ENCODE measurements around the gene IFRD1. TPM values are rescaled to one million over a fixed set of nuclear protein-coding genes. Genes with fewer than 3 reads are reported as not detected.

Gene IFRD1, protein sequence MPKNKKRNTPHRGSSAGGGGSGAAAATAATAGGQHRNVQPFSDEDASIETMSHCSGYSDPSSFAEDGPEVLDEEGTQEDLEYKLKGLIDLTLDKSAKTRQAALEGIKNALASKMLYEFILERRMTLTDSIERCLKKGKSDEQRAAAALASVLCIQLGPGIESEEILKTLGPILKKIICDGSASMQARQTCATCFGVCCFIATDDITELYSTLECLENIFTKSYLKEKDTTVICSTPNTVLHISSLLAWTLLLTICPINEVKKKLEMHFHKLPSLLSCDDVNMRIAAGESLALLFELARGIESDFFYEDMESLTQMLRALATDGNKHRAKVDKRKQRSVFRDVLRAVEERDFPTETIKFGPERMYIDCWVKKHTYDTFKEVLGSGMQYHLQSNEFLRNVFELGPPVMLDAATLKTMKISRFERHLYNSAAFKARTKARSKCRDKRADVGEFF
- 53.4 and 66.6 TPM in 2 replicates for total RNA-seq (2014; rRNA removed; shearing (Covaris generic))

DNA sequence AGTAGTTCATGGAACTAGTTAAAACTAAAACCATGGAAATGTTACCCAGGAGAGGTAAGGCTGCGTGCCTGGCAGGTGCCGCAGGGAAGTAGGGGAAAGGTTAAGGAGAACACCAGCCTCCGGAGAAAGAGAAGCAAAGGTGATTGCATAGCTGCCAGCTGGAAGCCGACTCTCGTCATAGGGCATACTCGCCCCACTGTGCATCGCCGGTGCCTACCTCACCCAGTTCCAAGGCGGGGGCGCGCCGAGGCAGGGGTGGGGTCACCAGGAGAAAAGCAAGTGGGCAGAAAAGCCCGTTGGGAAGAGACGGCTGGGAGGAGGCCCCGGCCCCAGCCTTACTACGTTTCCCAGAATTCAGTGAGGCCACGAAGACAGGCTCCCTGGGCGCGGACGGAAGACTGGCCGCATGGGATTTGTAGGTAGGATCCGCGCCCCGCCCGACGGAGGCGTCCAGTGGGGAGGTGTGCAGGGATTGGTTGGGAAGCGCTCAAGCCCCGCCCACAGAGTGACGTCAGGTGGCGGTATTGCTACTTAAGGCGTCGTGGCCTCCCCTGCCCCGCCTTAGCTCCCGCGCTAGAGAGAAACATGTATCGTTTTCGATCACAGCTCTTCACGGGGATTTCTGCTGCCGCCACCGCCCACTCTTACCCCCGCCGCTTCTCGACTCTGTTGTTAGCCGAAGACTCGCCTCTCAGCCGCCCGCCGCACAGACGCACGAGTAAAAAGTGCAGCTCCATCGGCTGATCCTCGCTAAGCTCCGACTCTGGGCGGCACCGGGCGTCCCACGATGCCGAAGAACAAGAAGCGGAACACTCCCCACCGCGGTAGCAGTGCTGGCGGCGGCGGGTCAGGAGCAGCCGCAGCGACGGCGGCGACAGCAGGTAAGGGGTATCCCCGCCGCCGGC lies at the start of gene IFRD1:
TSS of gene IFRD1 (plus strand) at position 559 of the 905 bp plus-strand sequence. CDS start at position 788, 229 bp downstream.
- DNase-seq (ENCODE audit: low read depth) = peak; percentile 98

DNA sequence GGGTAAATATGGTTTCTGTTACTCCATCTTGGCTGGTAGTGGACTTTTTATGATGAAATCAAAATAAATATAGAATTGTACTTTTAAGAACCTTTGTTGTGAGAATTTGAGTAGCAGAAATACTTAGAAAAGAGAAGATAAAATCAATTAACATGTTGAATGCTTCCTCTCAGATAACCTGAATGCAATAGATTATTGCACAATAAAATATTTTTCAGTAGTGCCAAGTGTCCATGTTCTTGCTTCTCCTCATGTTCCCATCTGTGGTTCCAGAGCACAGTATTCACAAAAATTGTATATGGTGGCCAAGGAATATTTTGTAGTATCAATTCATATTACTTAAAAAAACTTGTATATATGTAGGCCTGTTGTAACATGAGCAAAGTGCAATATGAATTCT lies 45.9 kb upstream of the IFRD1 start:
- no peak for DNase-seq (ENCODE audit: low read depth)

DNA sequence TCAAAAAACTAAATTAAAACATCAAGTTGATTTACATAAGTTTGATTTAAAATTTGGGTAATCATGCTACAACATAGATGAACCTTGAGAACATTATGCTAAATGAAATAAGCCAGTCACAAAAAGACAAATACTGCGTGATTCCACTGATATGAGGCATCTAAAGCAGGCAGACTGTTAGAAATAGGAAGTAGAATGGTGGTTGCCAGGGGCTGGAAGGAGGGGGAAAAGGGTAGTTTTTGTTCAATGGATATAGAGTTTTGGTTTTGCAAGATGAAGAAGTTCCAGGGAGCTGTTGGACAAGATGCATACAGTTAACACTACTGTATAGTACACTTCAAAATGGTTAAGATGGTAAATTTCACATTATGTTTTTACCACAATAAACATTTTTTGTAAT lies 45.0 kb upstream of the IFRD1 start:
- no peak for DNase-seq (ENCODE audit: low read depth)

DNA sequence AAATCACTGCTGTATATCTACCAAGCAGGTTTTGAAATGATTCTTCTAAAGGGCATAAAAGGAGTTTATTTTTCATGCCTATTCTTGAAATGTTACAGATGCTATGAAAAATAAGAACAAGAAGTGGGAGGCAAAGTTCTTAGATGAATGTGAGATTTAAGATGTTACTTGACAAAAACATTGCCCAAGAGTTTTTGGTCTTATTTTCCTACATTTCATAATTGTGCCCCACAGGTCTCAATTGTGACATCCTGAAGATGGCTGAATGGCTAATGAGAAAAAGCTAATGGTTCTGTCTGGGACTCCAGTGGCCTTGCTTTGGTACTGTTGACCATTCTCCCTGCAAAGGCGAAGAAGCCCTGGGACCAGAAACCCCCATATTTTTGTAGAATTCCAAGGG lies 43.0 kb upstream of the IFRD1 start:
- no peak for DNase-seq (ENCODE audit: low read depth)

DNA sequence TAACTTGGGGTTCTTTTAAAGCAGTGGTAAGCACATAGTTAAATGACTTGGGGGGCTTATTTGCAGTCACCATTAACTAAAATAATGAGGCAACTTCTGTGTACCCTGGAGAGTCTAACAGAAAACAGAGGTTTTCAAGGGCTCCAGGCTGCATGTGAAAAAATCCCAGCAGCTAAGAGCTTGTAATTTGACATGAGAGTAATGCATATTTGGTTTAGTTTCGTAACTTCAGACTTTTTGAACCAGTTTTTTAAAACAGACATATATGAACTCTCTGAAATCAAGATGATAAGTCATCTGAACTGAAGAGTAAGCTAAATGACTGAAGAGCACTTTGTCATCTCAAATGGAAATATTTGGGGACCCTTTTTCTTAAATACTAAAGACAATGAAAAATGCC lies 40.2 kb upstream of the IFRD1 start:
- DNase-seq (ENCODE audit: low read depth) = peak; percentile 31

DNA sequence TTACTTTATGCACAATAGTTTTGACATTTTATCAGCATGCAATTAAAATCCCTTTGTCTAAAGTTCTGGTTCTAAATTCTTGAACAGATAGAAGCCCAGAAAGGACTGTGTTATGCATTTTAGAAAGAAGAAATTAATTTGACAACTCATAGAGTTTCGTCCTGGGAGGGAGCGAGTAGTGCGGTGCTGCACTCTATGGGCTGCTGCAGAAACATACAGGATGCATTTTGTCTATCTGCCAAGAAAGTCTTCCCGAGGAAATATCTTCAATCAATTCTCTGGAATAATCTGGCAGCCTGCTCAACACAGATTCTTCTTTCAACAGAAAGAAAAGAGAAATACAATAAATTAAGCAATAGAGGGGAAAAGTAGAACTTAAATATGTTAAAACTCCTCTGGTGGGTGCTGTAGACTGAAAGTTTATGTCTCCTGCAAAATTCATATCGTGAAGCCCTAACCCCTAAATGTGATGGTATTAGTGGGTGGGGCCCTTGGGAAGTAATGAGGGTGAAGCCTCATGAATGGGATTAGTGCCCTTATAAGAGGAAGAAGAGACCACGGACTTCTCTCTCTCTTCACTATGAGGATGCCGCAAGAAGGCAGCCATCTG lies 39.0 kb upstream of the IFRD1 start:
- peak; percentile 32 for DNase-seq (ENCODE audit: low read depth)

DNA sequence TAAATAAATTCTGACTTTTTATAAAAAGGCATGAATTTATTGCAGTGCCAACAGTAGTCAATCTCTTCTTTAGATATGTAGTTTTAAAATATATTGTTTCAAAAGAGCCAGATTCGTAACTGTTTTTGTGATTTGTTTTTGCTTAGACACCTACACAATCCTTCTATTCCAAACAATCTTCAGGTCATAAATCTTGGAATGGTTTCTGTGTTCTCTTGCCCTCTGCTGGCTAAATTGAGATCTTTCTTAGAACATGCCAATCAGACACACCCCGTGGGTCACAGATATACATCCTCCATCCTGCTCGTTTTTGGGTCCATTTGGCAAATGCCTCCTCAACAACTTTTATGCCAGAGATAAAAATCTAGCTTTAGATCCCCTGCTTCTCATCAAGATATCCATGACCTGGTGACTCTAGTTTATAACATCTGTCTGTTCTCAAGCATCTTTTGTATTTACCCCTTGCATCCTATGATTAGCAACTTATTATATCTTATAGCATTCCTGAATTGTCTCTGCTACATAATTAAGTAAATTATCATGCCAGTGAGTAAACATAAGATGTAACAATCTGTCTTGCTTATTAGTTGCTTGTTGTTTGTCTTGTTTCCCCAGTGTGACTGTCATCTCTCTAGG lies 35.3 kb upstream of the IFRD1 start:
- DNase-seq (ENCODE audit: low read depth) = peak; percentile 58

DNA sequence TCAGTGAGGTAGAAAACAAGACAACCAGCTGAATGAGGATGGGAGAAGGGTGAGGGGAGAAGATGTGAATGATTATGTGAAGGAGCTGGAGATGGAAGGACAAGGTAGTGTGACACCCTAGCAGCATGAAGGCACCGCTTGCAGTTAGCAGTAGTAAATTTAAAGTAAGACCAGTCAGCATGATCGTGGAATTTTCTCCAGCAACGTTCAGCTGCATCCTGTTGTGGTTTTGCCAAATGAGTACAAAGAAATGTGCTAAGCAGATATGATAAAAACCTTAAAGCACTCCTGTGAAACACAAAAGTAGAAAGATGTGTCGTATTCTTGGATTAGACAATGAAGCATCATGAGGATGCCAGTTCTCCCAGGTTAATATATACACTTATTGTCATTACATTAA lies 34.1 kb upstream of the IFRD1 start:
- peak; percentile 59 for DNase-seq (ENCODE audit: low read depth)

DNA sequence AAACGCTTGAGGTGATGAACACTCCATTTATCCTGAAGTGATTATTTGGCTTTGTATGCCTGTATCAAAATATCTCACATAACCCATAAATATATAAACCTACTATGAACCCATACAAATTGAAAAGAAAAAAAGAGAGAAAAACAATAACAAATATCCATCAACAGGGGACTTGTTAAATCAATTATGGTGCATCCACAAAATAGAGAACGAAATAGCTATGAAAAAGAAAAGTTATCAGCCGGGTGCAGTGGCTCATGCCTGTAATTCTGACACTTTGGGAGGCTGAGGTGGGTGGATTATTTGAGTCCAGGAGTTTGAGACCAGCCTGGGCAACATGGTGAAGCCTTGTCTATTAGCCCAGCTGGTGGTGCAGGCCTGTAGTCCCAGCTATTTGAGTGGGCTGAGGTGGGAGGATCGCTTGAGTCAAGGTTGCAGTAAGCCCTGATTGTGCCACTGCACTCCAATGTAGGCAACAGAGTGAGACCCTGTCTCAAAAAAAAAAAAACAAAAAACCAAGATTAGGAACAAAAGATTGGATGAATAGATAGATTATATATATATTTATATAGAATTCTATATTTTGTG lies 30.6 kb upstream of the IFRD1 start:
- no peak for DNase-seq (ENCODE audit: low read depth)

DNA sequence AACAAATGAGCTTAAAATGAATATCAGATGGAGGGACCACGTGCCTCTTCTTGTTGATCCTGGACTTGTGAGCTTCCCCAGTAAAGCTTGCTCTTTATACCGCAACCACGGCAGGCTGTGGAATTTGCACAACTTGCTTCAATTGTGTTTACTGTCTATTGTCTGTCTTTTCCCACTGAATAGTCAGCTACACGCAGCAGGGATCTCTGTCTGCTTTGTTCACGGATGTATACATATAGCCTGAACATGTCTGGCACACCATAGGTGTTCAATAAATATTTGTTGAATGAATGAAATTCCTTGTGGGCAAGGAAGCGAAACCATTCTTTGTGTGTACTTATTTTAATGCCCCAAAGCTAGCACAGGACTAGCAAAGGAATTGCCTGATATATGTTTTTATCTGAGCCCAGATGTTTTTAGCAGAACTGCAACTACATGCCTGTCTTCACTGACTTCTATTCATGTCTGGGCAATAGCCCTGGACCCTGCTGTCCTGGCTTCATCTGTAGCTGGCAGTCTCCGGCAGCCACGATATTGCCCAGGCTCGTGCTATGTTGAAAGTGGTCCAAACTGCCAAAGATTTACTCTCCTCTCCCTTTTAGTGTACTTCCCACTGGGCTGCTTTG lies 29.9 kb upstream of the IFRD1 start:
- DNase-seq (ENCODE audit: low read depth) = peak; percentile 17

DNA sequence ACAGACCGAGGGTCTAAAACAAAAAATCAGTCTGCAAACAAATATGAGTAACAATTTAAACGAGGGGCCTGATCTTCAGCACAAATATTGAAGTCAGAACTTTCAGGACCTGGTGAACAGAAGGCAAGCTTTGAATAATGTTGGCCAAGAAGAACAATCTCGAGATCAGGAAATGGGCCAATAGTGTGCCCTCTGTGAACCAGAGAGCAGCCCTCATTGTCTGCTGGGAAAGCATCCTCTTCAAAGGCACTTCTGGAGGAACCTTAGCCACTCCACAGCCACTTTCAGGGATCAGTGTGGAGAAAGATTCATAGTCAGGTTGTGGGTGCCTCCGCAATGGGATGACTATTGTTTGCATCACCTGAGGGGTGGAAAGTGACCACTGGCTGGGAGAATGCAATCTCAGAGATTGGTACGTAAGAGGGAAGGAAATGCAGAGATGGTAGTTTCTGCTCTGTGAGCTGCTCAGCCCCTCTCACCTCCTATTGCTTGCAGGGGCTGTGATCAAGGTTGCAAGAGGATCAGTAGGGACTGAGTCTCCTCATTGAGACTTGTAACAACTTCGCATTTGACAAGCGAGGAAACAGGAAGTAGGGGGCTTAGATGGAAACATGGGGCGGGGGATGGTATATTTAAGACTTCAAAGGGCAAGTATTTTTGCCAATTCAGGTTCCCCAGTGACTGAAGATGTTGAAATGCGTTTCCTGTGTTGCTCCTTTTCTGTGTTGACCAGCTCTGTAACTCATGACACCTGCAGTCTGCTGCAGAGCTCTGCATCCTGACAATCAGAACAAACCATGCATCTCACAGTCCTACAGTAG lies 28.4 kb upstream of the IFRD1 start:
- no peak for DNase-seq (ENCODE audit: low read depth)

DNA sequence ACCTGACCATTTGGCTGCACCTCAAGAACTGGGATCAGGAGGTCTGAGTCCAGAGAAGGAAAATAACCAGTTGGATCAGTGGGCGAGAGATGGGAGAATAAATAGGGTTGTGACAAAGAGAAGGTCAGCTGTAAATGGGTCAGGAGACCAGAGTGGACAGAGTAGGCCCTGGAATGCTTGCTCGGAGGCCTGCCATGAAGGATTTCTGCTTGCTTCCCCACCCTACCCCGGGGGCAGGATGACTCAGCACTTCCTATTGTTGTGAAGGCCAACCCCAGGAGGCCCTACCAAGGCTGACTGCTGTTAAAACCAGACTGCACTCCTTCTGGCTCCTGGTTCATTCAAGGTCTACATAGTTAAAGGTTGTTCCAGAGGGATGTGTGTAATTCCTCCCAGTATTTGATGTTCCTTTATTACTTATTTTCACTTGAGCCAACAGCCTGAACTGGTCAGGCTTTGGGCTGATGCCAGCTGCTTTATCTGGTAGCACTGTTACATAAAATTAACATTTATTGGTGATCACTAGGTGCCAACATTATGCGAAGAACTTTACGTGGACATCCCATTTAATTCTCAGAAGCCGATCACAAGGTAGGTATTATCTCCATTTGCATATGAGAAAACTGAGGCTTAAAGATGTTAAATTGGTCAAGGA lies 27.3 kb upstream of the IFRD1 start:
- DNase-seq (ENCODE audit: low read depth) = peak; percentile 98

DNA sequence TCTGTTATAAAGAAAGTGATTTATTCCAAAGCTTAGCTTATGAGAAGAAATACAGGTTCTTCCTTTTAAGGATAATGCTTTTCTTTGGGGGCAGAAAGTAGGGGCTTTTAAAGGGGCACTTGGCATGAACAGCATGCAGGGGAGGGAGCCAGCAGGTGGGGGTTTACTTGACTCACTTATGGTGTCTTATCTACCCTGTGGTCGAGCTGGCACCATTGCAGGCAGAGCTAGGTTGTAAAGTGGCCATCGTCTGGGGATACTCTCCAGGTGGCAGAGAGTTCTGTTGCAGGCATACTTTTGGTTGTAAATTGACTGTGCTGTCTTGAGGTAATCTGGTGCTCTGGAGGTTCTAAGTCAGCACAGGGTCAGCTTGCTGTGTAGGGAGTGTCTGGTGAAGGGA lies 26.3 kb upstream of the IFRD1 start:
- DNase-seq (ENCODE audit: low read depth) = no peak

DNA sequence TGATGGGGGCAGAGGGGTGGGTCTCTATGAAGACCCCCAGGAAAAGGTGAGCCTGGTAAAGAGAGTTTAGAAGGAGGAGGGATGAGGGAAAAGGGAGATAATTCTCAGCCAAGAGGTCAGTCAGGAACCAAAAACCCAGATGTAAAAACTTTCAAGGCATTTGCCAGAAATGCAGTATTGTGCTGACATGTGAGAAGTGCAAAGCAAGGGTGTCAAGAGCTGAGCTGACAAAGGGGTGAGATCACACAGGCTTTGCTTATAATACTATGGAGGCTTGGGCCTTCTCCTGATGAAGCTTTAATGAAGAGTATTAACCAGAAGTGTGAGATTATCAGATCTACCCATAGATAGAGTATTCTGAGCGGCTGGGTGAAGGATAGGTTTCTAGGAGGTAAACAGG lies 22.3 kb upstream of the IFRD1 start:
- no peak for DNase-seq (ENCODE audit: low read depth)

DNA sequence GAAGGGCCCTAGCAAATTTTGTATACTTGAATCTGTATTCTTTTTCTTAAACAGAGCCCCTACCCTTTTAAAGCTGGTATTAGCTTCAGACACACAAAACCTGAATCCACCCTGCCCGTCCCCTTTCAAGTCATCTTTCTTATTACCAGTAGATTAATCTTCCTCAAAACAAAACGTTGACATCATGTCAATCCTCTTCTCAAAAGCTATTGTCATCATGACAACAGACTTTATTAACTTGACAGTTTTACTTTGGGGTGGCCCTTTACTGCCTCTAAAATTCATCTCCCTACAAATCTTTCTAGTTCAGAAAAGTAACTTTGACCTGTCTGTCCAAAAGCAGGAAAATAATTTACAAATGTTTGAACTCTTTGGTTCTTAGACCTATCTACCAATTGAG lies 21.5 kb upstream of the IFRD1 start:
- no peak for DNase-seq (ENCODE audit: low read depth)

DNA sequence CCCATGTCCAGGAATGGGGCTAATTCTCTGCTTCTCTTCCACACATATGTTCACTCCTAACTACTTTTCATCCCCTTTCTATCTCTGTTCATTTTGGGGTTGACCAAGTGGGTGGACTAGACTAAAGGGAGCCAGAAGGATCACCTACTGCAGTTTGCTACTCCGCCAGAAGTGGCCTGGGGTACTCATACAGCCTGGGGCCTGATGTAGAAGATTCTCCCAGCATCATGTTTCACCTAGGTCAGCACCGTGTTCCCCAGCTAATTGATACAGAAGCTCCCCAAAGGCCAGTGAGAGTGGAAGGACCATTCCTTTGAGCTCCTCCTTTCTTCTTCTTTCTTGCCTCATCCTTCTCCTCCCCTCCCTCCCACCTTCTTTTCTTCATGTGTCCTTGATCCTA lies 19.6 kb upstream of the IFRD1 start:
- DNase-seq (ENCODE audit: low read depth) = no peak

DNA sequence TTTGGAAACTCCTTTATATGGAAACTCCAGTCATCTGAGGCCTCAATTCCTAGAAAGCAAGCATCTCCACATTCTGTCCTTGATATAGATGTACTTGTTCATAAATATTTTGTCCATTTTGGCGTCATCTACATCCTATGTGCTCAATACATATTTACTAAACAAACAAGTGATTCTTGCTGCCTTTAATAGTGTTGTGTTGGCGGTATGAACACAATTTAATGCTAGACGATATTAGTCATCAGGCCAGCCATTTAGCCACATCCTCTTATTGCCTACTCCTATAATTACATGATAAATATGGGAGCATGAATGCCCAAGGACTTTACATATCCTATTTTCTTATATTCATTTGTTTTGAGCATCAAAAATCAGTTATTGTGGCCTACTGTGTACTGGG lies 18.5 kb upstream of the IFRD1 start:
- DNase-seq (ENCODE audit: low read depth) = peak; percentile 35

DNA sequence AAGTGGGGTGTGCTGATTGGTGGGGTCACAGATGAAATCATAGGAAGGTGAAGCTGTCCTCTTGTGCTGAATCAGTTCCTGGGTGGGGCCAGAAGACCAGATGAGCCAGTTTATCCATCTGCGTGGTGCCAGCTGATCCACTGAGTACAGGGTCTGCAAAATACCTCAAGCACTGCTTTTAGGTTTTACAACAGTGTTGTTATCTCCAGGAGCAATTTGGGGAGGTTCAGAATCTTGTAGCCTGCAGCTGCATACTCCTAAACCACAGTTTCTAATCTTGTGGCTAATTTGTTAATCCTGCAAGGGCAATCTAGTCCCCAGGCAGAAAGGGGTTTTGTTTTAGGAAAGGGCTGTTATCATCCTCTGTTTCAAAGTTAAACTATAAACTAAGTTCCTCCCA lies 17.0 kb upstream of the IFRD1 start:
- DNase-seq (ENCODE audit: low read depth) = peak; percentile 27

DNA sequence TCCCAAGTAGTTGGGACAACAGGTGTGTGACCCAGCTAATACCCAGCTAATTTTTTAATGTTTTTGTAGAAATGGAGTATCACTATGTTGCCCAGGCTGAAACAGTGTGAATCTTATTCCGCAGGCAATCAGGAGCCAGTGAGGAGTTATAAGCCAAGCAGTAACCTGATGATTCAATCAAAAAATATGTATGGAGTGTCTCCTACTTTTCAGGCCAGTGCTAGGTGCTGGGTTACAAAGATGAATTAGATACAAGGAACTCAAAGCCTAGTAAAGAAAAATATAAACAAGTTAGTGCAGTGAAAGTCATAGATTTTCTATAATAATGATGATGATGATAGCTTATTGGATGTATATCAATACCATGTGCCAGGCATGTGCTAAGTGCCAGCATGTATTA lies 13.2 kb upstream of the IFRD1 start:
- DNase-seq (ENCODE audit: low read depth) = peak; percentile 51

DNA sequence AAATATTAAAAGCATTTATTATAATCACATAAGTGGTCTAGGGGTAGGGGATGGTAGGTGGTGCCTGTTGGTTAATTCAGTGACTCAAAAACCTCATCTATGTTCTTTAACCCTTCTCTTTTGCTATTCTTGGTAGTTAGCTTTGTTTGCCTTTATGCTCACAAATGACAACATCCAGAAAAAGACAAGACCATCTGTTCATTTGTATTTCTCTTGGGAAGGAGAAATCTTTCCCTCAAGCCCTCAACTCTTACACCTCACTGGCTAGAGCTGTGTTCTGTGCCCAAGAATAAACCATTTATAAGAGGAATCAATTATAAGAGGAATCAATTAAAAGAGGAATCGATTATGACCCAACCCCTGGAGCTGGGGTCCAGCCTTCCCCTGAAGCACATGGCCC lies 10.8 kb upstream of the IFRD1 start:
- no peak for DNase-seq (ENCODE audit: low read depth)
